Measurements from ENCODE around the gene DMTF1.

DMTF1 gene

DNA sequence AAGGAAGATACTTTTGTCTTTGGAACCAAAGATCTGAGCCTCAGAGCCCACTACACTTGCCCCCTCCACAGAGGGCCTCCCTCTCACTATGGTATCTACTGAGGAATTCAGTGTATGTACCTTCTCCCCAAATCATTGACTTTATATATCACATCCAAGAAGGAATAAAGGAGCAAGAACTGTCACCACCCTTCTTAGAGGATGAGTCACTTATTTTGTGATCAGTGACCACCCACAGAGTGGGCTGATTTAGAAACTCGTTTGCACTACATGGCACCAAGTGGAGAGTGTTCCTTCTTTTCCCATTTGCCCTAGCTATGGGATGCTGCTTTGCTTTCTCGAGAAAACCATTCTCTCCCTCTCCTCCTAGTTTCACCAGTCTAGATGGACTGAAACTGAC, 61.6 kb downstream of the DMTF1 start:
- ATAC-seq: no peak
- TF ChIP-seq, protein P1, sequence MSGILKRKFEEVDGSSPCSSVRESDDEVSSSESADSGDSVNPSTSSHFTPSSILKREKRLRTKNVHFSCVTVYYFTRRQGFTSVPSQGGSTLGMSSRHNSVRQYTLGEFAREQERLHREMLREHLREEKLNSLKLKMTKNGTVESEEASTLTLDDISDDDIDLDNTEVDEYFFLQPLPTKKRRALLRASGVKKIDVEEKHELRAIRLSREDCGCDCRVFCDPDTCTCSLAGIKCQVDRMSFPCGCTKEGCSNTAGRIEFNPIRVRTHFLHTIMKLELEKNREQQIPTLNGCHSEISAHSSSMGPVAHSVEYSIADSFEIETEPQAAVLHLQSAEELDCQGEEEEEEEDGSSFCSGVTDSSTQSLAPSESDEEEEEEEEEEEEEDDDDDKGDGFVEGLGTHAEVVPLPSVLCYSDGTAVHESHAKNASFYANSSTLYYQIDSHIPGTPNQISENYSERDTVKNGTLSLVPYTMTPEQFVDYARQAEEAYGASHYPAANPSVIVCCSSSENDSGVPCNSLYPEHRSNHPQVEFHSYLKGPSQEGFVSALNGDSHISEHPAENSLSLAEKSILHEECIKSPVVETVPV (CRISPR knock-in tag; IDR thresholded peaks at IDR 0.05): no peak
- TF ChIP-seq TCF4 (CRISPR knock-in tag; IDR thresholded peaks at IDR 0.05; ENCODE audit: borderline replicate concordance): no peak

DNA sequence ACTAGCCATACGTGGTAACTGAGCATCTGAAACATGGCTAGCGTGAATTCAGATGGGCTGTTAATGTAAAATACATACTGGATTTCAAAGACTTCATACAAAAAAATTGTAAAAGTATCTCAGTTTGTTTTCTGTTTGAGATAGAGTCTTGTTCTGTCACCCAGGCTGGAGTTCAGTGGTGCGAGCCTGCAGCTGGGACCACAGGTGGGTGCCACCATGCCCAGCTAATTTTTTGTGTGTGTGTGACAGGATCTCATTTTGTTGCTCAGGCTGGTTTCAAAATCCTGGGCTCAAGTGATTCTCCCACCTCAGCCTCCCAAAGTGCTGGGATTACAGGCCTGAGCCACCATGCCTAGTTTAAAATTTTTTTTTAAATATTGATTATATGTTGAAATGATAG, 62.8 kb downstream of the DMTF1 start:
- ATAC-seq: no peak
- TF ChIP-seq, protein P2, sequence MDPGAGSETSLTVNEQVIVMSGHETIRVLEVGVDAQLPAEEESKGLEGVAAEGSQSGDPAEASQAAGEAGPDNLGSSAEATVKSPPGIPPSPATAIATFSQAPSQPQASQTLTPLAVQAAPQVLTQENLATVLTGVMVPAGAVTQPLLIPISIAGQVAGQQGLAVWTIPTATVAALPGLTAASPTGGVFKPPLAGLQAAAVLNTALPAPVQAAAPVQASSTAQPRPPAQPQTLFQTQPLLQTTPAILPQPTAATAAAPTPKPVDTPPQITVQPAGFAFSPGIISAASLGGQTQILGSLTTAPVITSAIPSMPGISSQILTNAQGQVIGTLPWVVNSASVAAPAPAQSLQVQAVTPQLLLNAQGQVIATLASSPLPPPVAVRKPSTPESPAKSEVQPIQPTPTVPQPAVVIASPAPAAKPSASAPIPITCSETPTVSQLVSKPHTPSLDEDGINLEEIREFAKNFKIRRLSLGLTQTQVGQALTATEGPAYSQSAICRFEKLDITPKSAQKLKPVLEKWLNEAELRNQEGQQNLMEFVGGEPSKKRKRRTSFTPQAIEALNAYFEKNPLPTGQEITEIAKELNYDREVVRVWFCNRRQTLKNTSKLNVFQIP (CRISPR knock-in tag; IDR thresholded peaks at IDR 0.05; ENCODE audit: borderline replicate concordance, low read depth): no peak

DNA sequence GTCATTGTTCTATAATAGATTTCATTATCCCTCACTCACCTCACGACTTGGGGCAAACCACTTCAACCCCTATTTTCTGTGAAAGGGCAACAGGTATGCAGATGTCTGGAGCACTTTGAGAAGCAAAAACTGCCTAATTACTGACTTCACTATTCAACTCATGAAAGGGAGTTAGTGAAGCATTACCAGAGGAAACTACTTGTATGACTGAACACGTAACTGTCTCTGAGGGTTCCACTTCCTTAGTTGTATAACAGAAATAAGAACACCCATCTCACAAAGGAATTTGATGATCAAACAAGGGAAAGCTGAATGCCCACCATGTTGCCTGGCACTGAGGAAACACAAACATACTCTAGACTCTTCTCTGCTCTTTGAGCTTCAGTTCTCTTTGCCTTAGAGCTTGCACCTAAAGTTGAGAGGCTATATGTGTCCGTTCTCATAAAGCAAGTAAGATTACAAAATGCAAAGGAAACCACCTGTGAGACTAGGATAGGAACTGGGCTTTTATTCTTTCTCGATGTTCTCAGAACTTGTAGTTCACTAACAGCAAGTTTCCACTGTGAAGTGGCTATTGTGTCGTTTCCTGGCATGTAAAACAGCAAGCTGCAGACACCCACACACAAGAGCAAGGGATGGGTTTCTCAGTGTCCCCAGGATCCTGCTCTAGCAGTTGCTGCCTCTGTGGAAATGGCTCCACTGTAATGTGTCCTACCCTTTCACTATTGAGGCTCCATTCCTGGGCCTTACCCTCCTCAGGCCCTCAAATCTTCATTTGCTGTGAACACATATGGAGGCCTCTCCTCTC, 64.7 kb downstream of the DMTF1 start:
- TF ChIP-seq, protein P3, sequence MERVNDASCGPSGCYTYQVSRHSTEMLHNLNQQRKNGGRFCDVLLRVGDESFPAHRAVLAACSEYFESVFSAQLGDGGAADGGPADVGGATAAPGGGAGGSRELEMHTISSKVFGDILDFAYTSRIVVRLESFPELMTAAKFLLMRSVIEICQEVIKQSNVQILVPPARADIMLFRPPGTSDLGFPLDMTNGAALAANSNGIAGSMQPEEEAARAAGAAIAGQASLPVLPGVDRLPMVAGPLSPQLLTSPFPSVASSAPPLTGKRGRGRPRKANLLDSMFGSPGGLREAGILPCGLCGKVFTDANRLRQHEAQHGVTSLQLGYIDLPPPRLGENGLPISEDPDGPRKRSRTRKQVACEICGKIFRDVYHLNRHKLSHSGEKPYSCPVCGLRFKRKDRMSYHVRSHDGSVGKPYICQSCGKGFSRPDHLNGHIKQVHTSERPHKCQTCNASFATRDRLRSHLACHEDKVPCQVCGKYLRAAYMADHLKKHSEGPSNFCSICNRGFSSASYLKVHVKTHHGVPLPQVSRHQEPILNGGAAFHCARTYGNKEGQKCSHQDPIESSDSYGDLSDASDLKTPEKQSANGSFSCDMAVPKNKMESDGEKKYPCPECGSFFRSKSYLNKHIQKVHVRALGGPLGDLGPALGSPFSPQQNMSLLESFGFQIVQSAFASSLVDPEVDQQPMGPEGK (CRISPR knock-in tag; IDR thresholded peaks at IDR 0.05; ENCODE audit: borderline replicate concordance): no peak
- TF ChIP-seq, protein P4, sequence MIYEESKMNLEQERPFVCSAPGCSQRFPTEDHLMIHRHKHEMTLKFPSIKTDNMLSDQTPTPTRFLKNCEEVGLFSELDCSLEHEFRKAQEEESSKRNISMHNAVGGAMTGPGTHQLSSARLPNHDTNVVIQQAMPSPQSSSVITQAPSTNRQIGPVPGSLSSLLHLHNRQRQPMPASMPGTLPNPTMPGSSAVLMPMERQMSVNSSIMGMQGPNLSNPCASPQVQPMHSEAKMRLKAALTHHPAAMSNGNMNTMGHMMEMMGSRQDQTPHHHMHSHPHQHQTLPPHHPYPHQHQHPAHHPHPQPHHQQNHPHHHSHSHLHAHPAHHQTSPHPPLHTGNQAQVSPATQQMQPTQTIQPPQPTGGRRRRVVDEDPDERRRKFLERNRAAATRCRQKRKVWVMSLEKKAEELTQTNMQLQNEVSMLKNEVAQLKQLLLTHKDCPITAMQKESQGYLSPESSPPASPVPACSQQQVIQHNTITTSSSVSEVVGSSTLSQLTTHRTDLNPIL (CRISPR knock-in tag; IDR thresholded peaks at IDR 0.05; ENCODE audit: low read depth): no peak
- no peak for TF ChIP-seq OSR1 (CRISPR knock-in tag; IDR thresholded peaks at IDR 0.05)
- ATAC-seq: no peak

DNA sequence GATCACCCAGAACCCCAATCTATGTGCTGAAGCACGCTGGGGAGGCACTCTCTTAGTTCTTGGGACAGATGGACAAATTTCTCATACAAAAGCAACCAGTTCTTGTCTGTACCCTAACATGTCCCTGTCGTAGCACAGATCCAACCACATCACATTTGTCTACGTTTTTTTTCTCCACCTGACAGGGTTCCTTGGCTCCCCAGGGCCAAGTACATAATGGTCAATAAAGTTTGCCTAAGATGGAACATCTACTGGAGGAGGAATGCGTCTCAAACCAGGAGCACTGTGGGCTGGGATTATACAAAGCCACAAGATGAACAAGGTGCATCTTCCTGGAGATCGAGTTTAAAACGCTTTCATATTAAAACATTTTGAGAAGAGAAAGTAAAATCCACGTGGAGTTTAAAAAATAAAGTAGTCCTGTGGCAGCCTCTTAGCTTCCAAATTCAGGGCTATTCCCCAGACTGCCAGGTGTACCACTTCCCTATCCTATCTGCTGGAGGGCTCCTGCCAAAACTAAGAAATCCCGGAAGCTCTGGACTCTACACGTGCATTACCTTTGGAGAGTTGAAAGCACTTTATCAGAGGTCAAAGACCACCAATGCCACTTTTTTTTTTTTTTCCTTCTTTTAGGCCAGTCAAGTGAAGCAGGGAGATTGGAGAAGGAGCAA, 65.9 kb downstream of the DMTF1 start:
- TF ChIP-seq SNAI2 (CRISPR knock-in tag; IDR thresholded peaks at IDR 0.05) (no peak), ZFP30 (CRISPR knock-in tag; IDR thresholded peaks at IDR 0.05) (no peak), ZNF565 (CRISPR knock-in tag; conservative IDR thresholded peaks at IDR 0.05; ENCODE audit: low read depth) (no peak), ESRRG (CRISPR knock-in tag; IDR thresholded peaks at IDR 0.05) (no peak), ISL1 (CRISPR knock-in tag; IDR thresholded peaks at IDR 0.05) (no peak), ZFP3 (CRISPR knock-in tag; IDR thresholded peaks at IDR 0.05) (no peak), TOX (CRISPR knock-in tag; IDR thresholded peaks at IDR 0.05; ENCODE audit: borderline replicate concordance) (no peak), OSR1 (CRISPR knock-in tag; IDR thresholded peaks at IDR 0.05) (no peak), ARNTL (CRISPR knock-in tag; IDR thresholded peaks at IDR 0.05; ENCODE audit: borderline replicate concordance, low read depth) (no peak), ZC3H10 (CRISPR knock-in tag; IDR thresholded peaks at IDR 0.05) (no peak), GLIS3 (CRISPR knock-in tag; IDR thresholded peaks at IDR 0.05) (no peak), CSDC2 (CRISPR knock-in tag; IDR thresholded peaks at IDR 0.05) (no peak)
- TF ChIP-seq, protein P2 (CRISPR knock-in tag; IDR thresholded peaks at IDR 0.05; ENCODE audit: borderline replicate concordance, low read depth): no peak
- TF ChIP-seq, protein P3 (CRISPR knock-in tag; IDR thresholded peaks at IDR 0.05; ENCODE audit: borderline replicate concordance): no peak
- TF ChIP-seq, protein P4 (CRISPR knock-in tag; IDR thresholded peaks at IDR 0.05; ENCODE audit: low read depth): no peak
- TF ChIP-seq, protein P1 (CRISPR knock-in tag; IDR thresholded peaks at IDR 0.05): no peak
- no peak for ATAC-seq

Measured in SK-N-SH treated with all-trans-retinoic acid at 6 μM for 48 hours (cell line).